HepG2 (cell line): Measurements from ENCODE around the gene HRC. TPM values are rescaled to one million over a fixed set of nuclear protein-coding genes. Genes with fewer than 3 reads are reported as not detected.

Experiments used
- ATAC-seq: fragments of 200-7000 bp; cut with Tn5 transposase; 3 replicates; pipeline ENCODE4 v1.9.1; 2020; ENCODE audit warnings: mild to moderate bottlenecking, moderate library complexity
- BruUV-seq: library from RNA; stranded (reverse); fragments of 400-500 nt; replicated peaks from 2 replicates; lab custom pipeline; 2021; lab: Mats Ljungman, UMichigan
- CTCF ChIA-PET: fragments of 300-600 bp; formaldehyde crosslinking; extraction: SDS; loops from one replicate; lab custom pipeline; 2021; ENCODE audit warnings: low total read pairs, inconsistent platforms, low intra/inter-chr PET ratio; lab: Yijun Ruan, JAX
- POLR2A ChIA-PET: fragments of 350-600 bp; sonication (Branson Sonifier 250); formaldehyde crosslinking; loops from one replicate; lab custom pipeline; 2020; ENCODE audit warnings: antibody characterized with exemption, inconsistent platforms; lab: Yijun Ruan, JAX
- DNase-seq: peaks from one replicate; pipeline ENCODE4 v3.0.0-alpha.2; 2015; ENCODE audit warnings: low spot score
- FAIRE-seq: peaks from 3 replicates; lab custom pipeline; 2011; peaks lifted over from hg19 to GRCh38; lab: Jason Lieb, UNC
- H2AFZ ChIP-seq: one replicate; pipeline ENCODE4 v1.6.1; 2011; ENCODE audit warnings: low read length, inconsistent platforms
- H3K27ac ChIP-seq: fragments of 300-600 bp; 3 replicates; pipeline ENCODE4 v1.8.0; 2011; ENCODE audit warnings: mixed run types, mild to moderate bottlenecking, mixed read lengths, low read length, inconsistent platforms; ENCODE audit not compliant: insufficient read depth; ENCODE audit errors: extremely low read length
- H3K27me3 ChIP-seq, 2 experiments: fragments of 200-600 bp in 1 of 2; 2 replicates in 1 of 2; 3 replicates in 1 of 2; pipeline versions ENCODE4 v1.6.0 to v1.8.0; 2011; ENCODE audit warnings: low read length in 2 of 2, mild to moderate bottlenecking in 2 of 2, moderate library complexity in 2 of 2, inconsistent platforms in 1 of 2; ENCODE audit not compliant: insufficient read depth in 2 of 2, control insufficient read depth in 1 of 2
- H3K36me3 ChIP-seq, 2 experiments: fragments of 200-600 bp in 1 of 2; replicated peaks in 1 of 2; 2 replicates in 1 of 2; 3 replicates in 1 of 2; pipeline versions ENCODE4 v1.5.1 to v1.8.0; 2011; ENCODE audit warnings: low read length in 2 of 2, inconsistent platforms in 1 of 2; ENCODE audit not compliant: insufficient read depth in 2 of 2, control insufficient read depth in 1 of 2
- H3K4me1 ChIP-seq: 2 replicates; pipeline ENCODE4 v1.5.1; 2012; ENCODE audit warnings: low read length, inconsistent platforms; ENCODE audit not compliant: insufficient read depth
- H3K4me2 ChIP-seq: 2 replicates; pipeline ENCODE4 v1.6.0; 2011; ENCODE audit warnings: low read depth, low read length, inconsistent platforms
- H3K4me3 ChIP-seq, 3 experiments: fragments of 200-600 bp in 1 of 3; sonication (generic), shearing (Covaris generic) in 1 of 3; replicated peaks in 1 of 3; 2 replicates each; pipeline ENCODE4 v1.5.1; 2011 to 2016; ENCODE audit warnings: low read length in 3 of 3, inconsistent platforms in 2 of 3, low read depth in 2 of 3, mild to moderate bottlenecking in 2 of 3, control low read depth in 1 of 3, mixed read lengths in 1 of 3; ENCODE audit not compliant: insufficient read depth in 1 of 3
- H3K79me2 ChIP-seq: one replicate; pipeline ENCODE4 v1.6.1; 2011; ENCODE audit warnings: low read length, inconsistent platforms; ENCODE audit not compliant: insufficient read depth
- H3K9ac ChIP-seq: 2 replicates; pipeline ENCODE4 v1.6.0; 2011; ENCODE audit warnings: mild to moderate bottlenecking, low read depth, low read length, inconsistent platforms; ENCODE audit not compliant: insufficient read depth
- H3K9me3 ChIP-seq: 2 replicates; pipeline ENCODE4 v1.5.1; 2012; ENCODE audit warnings: mild to moderate bottlenecking, low read length
- H4K20me1 ChIP-seq: 2 replicates; pipeline ENCODE4 v1.6.0; 2011; ENCODE audit warnings: inconsistent platforms, mild to moderate bottlenecking, low read length, moderate library complexity; ENCODE audit not compliant: insufficient read depth
- AGO1 ChIP-seq: fragments of 200-400 bp; formaldehyde crosslinking; IDR thresholded peaks from 2 replicates; pipeline ENCODE4 v1.6.1; 2017; ENCODE audit warnings: mild to moderate bottlenecking, low read depth, low read length, moderate library complexity; ENCODE audit not compliant: poor library complexity, severe bottlenecking
- KDM1A ChIP-seq: IDR thresholded peaks from 2 replicates; pipeline ENCODE4 v1.6.1; 2016; ENCODE audit warnings: missing compliant biosample characterization
- KDM3A ChIP-seq: IDR thresholded peaks from 2 replicates; pipeline ENCODE4 v1.6.1; 2018; ENCODE audit warnings: low read depth, missing compliant biosample characterization
- NCOA5 ChIP-seq: sonication (generic); formaldehyde crosslinking; IDR thresholded peaks from 2 replicates; pipeline ENCODE4 v1.4.0; 2020; ENCODE audit warnings: missing genetic modification reagents
- NFE2L2 ChIP-seq: fragments of 150-350 bp; IDR thresholded peaks from 2 replicates; pipeline ENCODE4 v1.6.1; 2014; ENCODE audit warnings: low read length
- PATZ1 ChIP-seq: sonication (generic); formaldehyde crosslinking; IDR thresholded peaks from 2 replicates; pipeline ENCODE4 v1.4.0; 2020; ENCODE audit warnings: missing genetic modification reagents
- TBP ChIP-seq: sonication (generic); formaldehyde crosslinking; IDR thresholded peaks from 2 replicates; pipeline ENCODE4 v1.5.0; 2020; ENCODE audit warnings: missing genetic modification reagents
- ZKSCAN5 ChIP-seq: sonication (generic); formaldehyde crosslinking; IDR thresholded peaks from 2 replicates; pipeline ENCODE4 v1.5.1; 2020; ENCODE audit warnings: mild to moderate bottlenecking, missing genetic modification reagents
- ZMYM3 ChIP-seq: sonication (generic); formaldehyde crosslinking; IDR thresholded peaks from 2 replicates; pipeline ENCODE4 v1.5.1; 2020; ENCODE audit warnings: mild to moderate bottlenecking, missing genetic modification reagents
- ZNF17 ChIP-seq: sonication (generic); formaldehyde crosslinking; IDR thresholded peaks from 2 replicates; pipeline ENCODE4 v1.5.0; 2020; ENCODE audit warnings: mild to moderate bottlenecking, missing genetic modification reagents
- ZNF24 ChIP-seq: fragments of 450-650 bp; IDR thresholded peaks from 2 replicates; pipeline ENCODE4 v1.6.1; 2017; ENCODE audit warnings: antibody characterized with exemption, mild to moderate bottlenecking
- ZNF253 ChIP-seq: sonication (generic); formaldehyde crosslinking; IDR thresholded peaks from 2 replicates; pipeline ENCODE4 v1.8.0; 2022; ENCODE audit warnings: mild to moderate bottlenecking, missing genetic modification reagents, borderline replicate concordance
- ZNF281 ChIP-seq: sonication (generic); formaldehyde crosslinking; IDR thresholded peaks from 2 replicates; pipeline ENCODE4 v1.4.0; 2020; ENCODE audit warnings: missing genetic modification reagents, borderline replicate concordance
- ZNF496 ChIP-seq: sonication (generic); formaldehyde crosslinking; IDR thresholded peaks from 2 replicates; pipeline ENCODE4 v1.8.1; 2023; ENCODE audit warnings: mild to moderate bottlenecking, moderate library complexity, missing genetic modification reagents; ENCODE audit not compliant: insufficient replicate concordance
- ZNF580 ChIP-seq: IDR thresholded peaks from 2 replicates; pipeline ENCODE4 v1.6.1; 2016; ENCODE audit warnings: low read depth, borderline replicate concordance
- ZNF629 ChIP-seq: sonication (generic); formaldehyde crosslinking; conservative IDR thresholded peaks from 2 replicates; pipeline ENCODE4 v1.5.0; 2020; ENCODE audit warnings: missing genetic modification reagents
- WGBS: methylation state at CpG from one replicate; pipeline ENCODE4 v1.1.6; 2017; ENCODE audit warnings: low lambda C conversion rate; 5-methylcytosine and 5-hydroxymethylcytosine counted together
- in situ Hi-C: cut with HindIII; loops from 2 replicates; pipeline ENCODE4 v1.10.0; 2017; ENCODE audit warnings: low pct_unique_long_range_greater_than_20kb; ENCODE audit not compliant: extremely low pct_ligation_motif_present
- intact Hi-C: fragments of 100-400 bp; cut with micrococcal nuclease; formaldehyde crosslinking; loops from one replicate; pipeline ENCODE4 v1.10.0; 2022; ENCODE audit not compliant: unreplicated experiment
- polyA plus RNA-seq, 8 experiments: library from polyadenylated mRNA; depleted of rRNA in 3 of 8; stranded (reverse) in 7 of 8; unstranded in 1 of 8; fragments of >200 nt; fragmentation: Illumina TruSeq in 4 of 8; extraction: Trizol in 4 of 8; gene quantifications; 2 replicates each; pipeline versions ENCODE4 v1.2.1 to v1.2.3, GENCODE V29; 2011 to 2016; ENCODE audit warnings: low read depth in 4 of 8, missing spikeins in 1 of 8, mixed read lengths in 1 of 8; ENCODE audit not compliant: insufficient read depth in 1 of 8
- total RNA-seq, 5 experiments: library from RNA; depleted of rRNA; stranded (reverse); fragments of >200 nt; fragmentation: Illumina TruSeq; extraction: Trizol; gene quantifications; 2 replicates each; pipeline ENCODE4 v1.2.3, GENCODE V29; 2016; ENCODE audit warnings: low read depth in 1 of 5
- TF ChIP-seq, protein P1 (sequence below): sonication (generic); formaldehyde crosslinking; IDR thresholded peaks from 2 replicates; pipeline ENCODE4 v1.4.0; 2020; ENCODE audit warnings: mild to moderate bottlenecking, missing genetic modification reagents

HRC gene
- total and polyA plus RNA-seq, 2 of the 13 experiments (the other 11 are each of a cell fraction or from before 2014, with no cell fraction given), result 3.6 to 15.4 TPM

GRCh38 chr19:49126575-49126974 is 28.6 kb downstream of the HRC start:
- no peak for DNase-seq
- Histone ChIP-seq H3K9ac (no peak overlapping the region), H3K79me2 (no peaks in the 10 kb centered on the region), H2AFZ (no peak overlapping the region), H3K9me3 (no peaks in the 10 kb centered on the region), H3K36me3 (no peaks in the 10 kb centered on the region; a peak in 1 of 5 replicates), H4K20me1 (no peaks in the 10 kb centered on the region), H3K27ac (no peak overlapping the region), H3K4me2 (no peak overlapping the region), H3K4me3 (no peak overlapping the region), H3K4me1 (peaks cover 49% of the 10 kb centered on the region), H3K27me3 (no peaks in the 10 kb centered on the region)
- no peak for TF ChIP-seq ZNF281 (CRISPR knock-in tag)
- no peak for TF ChIP-seq ZNF24
- no peak for TF ChIP-seq ZNF496 (CRISPR knock-in tag)
- TF ChIP-seq ZNF17 (CRISPR knock-in tag), result no peak
- TF ChIP-seq, protein P1, sequence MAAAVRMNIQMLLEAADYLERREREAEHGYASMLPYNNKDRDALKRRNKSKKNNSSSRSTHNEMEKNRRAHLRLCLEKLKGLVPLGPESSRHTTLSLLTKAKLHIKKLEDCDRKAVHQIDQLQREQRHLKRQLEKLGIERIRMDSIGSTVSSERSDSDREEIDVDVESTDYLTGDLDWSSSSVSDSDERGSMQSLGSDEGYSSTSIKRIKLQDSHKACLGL (CRISPR knock-in tag), result no peak
- peak; percentile 97 for TF ChIP-seq ZNF629
- no peak for TF ChIP-seq ZNF253 (CRISPR knock-in tag)
- TF ChIP-seq KDM3A, result no peak
- TF ChIP-seq TBP (CRISPR knock-in tag), result no peak
- TF ChIP-seq PATZ1 (CRISPR knock-in tag), result no peak
- TF ChIP-seq KDM1A (CRISPR knock-in tag), result peak; percentile 57; the same call in 1 of the 2 replicates
- no peak for TF ChIP-seq ZKSCAN5
- peak; percentile 74 for TF ChIP-seq ZMYM3 (CRISPR knock-in tag)
- TF ChIP-seq NFE2L2, result no peak
- TF ChIP-seq NCOA5, result no peak
- no peak for TF ChIP-seq ZNF580
- TF ChIP-seq AGO1, result no peak
- POLR2A ChIA-PET, result interaction anchor here (3.2 kb wide), 1 partner anchor 12 kb away, joined by 12 read pairs; the partner anchor contains the start of gene LIN7B
- CTCF ChIA-PET, result no interaction called here
- in situ Hi-C loops (no loop called here), intact Hi-C loops (loop anchor here (5.0 kb wide), 1 partner anchor 71 kb away; no protein-coding TSS in a partner anchor)
- 65% methylated on average over 4 of the region's 4 CpGs for WGBS
- FAIRE-seq, result no peak
- BruUV-seq, result no TSS peak
- ATAC-seq, result no peak
